Chondrocyte (in vitro differentiated cells): ENCODE results near the gene LTO1. TPM values are rescaled to one million over a fixed set of nuclear protein-coding genes. Genes with fewer than 3 reads are reported as not detected.

Experiments
- DNase-seq: peaks from one replicate; pipeline ENCODE4 v3.0.0; 2021; ENCODE audit warnings: mixed read lengths, low spot score
- H3K27ac Mint-ChIP-seq: one replicate; pipeline ENCODE4 v1.8.0; 2021; ENCODE audit warnings: mild to moderate bottlenecking, moderate library complexity, mixed read lengths; ENCODE audit not compliant: unreplicated experiment
- H3K27me3 Mint-ChIP-seq: 2 replicates; pipeline ENCODE4 v1.8.0; 2021; ENCODE audit warnings: low read depth, mixed read lengths
- H3K36me3 Mint-ChIP-seq: 2 replicates; pipeline ENCODE4 v1.8.0; 2021; ENCODE audit warnings: low read depth, mixed read lengths
- H3K4me1 Mint-ChIP-seq: 2 replicates; pipeline ENCODE4 v1.8.0; 2021; ENCODE audit warnings: low read depth, mild to moderate bottlenecking, mixed read lengths
- H3K4me3 Mint-ChIP-seq: one replicate; pipeline ENCODE4 v1.8.0; 2021; ENCODE audit warnings: mild to moderate bottlenecking, moderate library complexity, mixed read lengths; ENCODE audit not compliant: unreplicated experiment
- H3K9me3 Mint-ChIP-seq: 2 replicates; pipeline ENCODE4 v1.8.0; 2021; ENCODE audit warnings: low read depth, mixed read lengths
- total RNA-seq: library from RNA; stranded (reverse); gene quantifications from 3 replicates; pipeline ENCODE4 v1.2.1, GENCODE V29; 2021
- TF ChIP-seq, protein P1 (sequence below): fragments of 200-600 bp; sonication (generic); IDR thresholded peaks from 2 replicates; pipeline ENCODE4 v1.5.0; 2021; ENCODE audit warnings: antibody characterized with exemption, mild to moderate bottlenecking, moderate library complexity

The LTO1 gene
- total RNA-seq, 1 donor from 2014 or later: 16.2 TPM

- Mint-ChIP-seq H3K27me3 (peaks cover 28% of the 10 kb centered on the region), H3K9me3 (no peaks in the 10 kb centered on the region), H3K4me1 (peaks cover 2% of the 10 kb centered on the region), H3K4me3 (no peak overlapping the region), H3K27ac (no peak overlapping the region), H3K36me3 (no peaks in the 10 kb centered on the region)
- DNase-seq: no peak
- TF ChIP-seq, protein P1, sequence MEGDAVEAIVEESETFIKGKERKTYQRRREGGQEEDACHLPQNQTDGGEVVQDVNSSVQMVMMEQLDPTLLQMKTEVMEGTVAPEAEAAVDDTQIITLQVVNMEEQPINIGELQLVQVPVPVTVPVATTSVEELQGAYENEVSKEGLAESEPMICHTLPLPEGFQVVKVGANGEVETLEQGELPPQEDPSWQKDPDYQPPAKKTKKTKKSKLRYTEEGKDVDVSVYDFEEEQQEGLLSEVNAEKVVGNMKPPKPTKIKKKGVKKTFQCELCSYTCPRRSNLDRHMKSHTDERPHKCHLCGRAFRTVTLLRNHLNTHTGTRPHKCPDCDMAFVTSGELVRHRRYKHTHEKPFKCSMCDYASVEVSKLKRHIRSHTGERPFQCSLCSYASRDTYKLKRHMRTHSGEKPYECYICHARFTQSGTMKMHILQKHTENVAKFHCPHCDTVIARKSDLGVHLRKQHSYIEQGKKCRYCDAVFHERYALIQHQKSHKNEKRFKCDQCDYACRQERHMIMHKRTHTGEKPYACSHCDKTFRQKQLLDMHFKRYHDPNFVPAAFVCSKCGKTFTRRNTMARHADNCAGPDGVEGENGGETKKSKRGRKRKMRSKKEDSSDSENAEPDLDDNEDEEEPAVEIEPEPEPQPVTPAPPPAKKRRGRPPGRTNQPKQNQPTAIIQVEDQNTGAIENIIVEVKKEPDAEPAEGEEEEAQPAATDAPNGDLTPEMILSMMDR: no peak
Measured at GRCh38 chr11:69716891-69717747, 42.0 kb upstream of the LTO1 start.

- peaks cover 2% of the 10 kb centered on the region for H3K4me1 Mint-ChIP-seq
- no peaks in the 10 kb centered on the region for H3K9me3 Mint-ChIP-seq
- TF ChIP-seq, protein P1: no peak
- no peaks in the 10 kb centered on the region for H3K36me3 Mint-ChIP-seq
- peak; percentile 0 for DNase-seq
- H3K27me3 Mint-ChIP-seq: peaks cover 27% of the 10 kb centered on the region
- no peak overlapping the region for H3K27ac Mint-ChIP-seq
- H3K4me3 Mint-ChIP-seq: no peak overlapping the region
Measured at GRCh38 chr11:69716099-69716498, 40.9 kb upstream of the LTO1 start.

- no peaks in the 10 kb centered on the region for H3K9me3 Mint-ChIP-seq
- DNase-seq: no peak
- no peak overlapping the region for H3K4me3 Mint-ChIP-seq
- TF ChIP-seq, protein P1: no peak
- H3K4me1 Mint-ChIP-seq: peaks cover 2% of the 10 kb centered on the region
- peaks cover 27% of the 10 kb centered on the region for H3K27me3 Mint-ChIP-seq
- no peak overlapping the region for H3K27ac Mint-ChIP-seq
- no peaks in the 10 kb centered on the region for H3K36me3 Mint-ChIP-seq
Measured at GRCh38 chr11:69715446-69715845, 40.3 kb upstream of the LTO1 start.

GRCh38 chr11:69711822-69712801 lies 37.0 kb upstream of the LTO1 start:
- TF ChIP-seq, protein P1: no peak
- Mint-ChIP-seq H3K4me3 (no peak overlapping the region), H3K36me3 (no peaks in the 10 kb centered on the region), H3K9me3 (no peaks in the 10 kb centered on the region), H3K27ac (no peak overlapping the region), H3K27me3 (peaks cover 15% of the 10 kb centered on the region), H3K4me1 (no peaks in the 10 kb centered on the region)
- no peak for DNase-seq
